Transverse colon (tissue), 4 donors: Measurements from ENCODE around the gene GVQW3. TPM values are rescaled to one million over a fixed set of nuclear protein-coding genes. Genes with fewer than 3 reads are reported as not detected.

Source experiments
- DNase-seq: peaks from one replicate; pipeline ENCODE4 v3.0.0-alpha.2; 2019
- H3K27ac ChIP-seq, 4 donors: fragments of 200-600 bp; sonication (generic); 2 replicates each; pipeline ENCODE4 v1.5.1; 2016 to 2018; ENCODE audit warnings: inconsistent platforms in 4 of 4
- H3K27me3 ChIP-seq: fragments of 200-600 bp; sonication (generic); 2 replicates; pipeline ENCODE4 v1.5.1; 2017; ENCODE audit warnings: inconsistent platforms
- H3K36me3 ChIP-seq, 4 donors: fragments of 200-600 bp; sonication (generic); 2 replicates each; pipeline ENCODE4 v1.5.1; 2017 to 2019; ENCODE audit warnings: inconsistent platforms in 4 of 4
- H3K4me1 ChIP-seq, 4 donors: fragments of 200-600 bp; sonication (generic); 2 replicates each; pipeline ENCODE4 v1.5.1; 2017 to 2020; ENCODE audit warnings: inconsistent platforms in 4 of 4
- H3K4me3 ChIP-seq, 4 donors: fragments of 200-600 bp; sonication (generic); 1 replicate in 1 of 4; 2 replicates in 3 of 4; pipeline versions ENCODE4 v1.5.1 to v1.6.1; 2017 to 2019; ENCODE audit warnings: inconsistent platforms in 4 of 4
- H3K9me3 ChIP-seq, 2 donors: fragments of 200-600 bp; sonication (generic); 2 replicates each; pipeline ENCODE4 v1.5.1; 2017 to 2019; ENCODE audit warnings: inconsistent platforms in 2 of 2
- EP300 ChIP-seq: sonication (generic); formaldehyde crosslinking; IDR thresholded peaks from one replicate; pipeline ENCODE4 v1.6.1; 2017; ENCODE audit warnings: antibody characterized with exemption, low read depth
- POLR2A ChIP-seq: fragments of 450-650 bp; IDR thresholded peaks from one replicate; pipeline ENCODE4 v1.6.1; 2016; ENCODE audit warnings: antibody characterized with exemption, mild to moderate bottlenecking, moderate library complexity
- POLR2AphosphoS5 ChIP-seq, 3 donors: sonication (generic); formaldehyde crosslinking; IDR thresholded peaks; one replicate each; pipeline ENCODE4 v1.6.1; 2016; ENCODE audit warnings: antibody characterized with exemption in 3 of 3
- WGBS, 2 donors: methylation state at CpG; one replicate each; pipeline ENCODE4 v1.1.5; 2018; ENCODE audit warnings: low coverage in 1 of 2; 5-methylcytosine and 5-hydroxymethylcytosine counted together
- in situ Hi-C, 4 donors: fragments of 200-750 bp; cut with MboI; loops; one replicate each; pipeline versions ENCODE4 v1.15.0 to v1.15.1; 2017; ENCODE audit warnings: low sequenced_read_pairs in 3 of 4, low pct_ligation_motif_present in 1 of 4, low pct_unique_long_range_greater_than_20kb in 1 of 4
- intact Hi-C: fragments of 100-400 bp; cut with DNase I; formaldehyde crosslinking; loops from one replicate; pipeline ENCODE4 v1.15.1; 2023; ENCODE audit warnings: low total_unique reads
- total RNA-seq, 4 donors: library from RNA; depleted of rRNA; stranded (reverse); fragments of >200 nt; gene quantifications; one replicate each; pipeline ENCODE4 v1.1.0, GENCODE V29; 2016
- TF ChIP-seq, protein P1 (sequence below), 5 experiments: fragments of 200-600 bp in 3 of 5; fragments of 450-650 bp in 2 of 5; sonication (generic) in 3 of 5; IDR thresholded peaks; 1 replicate in 2 of 5; 2 replicates in 3 of 5; pipeline ENCODE4 v1.5.1; 2016 to 2017; ENCODE audit warnings: antibody characterized with exemption in 5 of 5, inconsistent platforms in 3 of 5, mild to moderate bottlenecking in 2 of 5, moderate library complexity in 1 of 5

Gene GVQW3
- total RNA-seq, 4 donors from 2014 or later, result 1.6 to 5.6 (median 4.3) TPM

DNA sequence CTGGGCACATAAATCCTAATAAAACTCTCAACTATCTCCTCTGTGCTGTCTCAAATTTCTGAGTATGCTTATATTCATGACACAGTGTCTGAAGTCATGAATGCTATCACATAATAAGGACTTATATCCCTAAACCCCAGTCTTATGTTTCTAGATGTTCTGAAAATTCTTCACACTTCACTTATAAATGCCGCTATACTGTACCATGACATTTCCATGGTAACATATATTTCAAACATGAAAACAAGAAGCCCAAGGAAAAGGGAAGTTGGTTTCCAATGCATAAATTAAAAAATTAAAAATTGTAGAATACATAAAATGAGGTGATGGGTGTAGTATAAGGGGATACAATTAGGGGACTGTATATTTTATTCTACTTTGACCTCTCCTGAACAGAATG, 11.7 kb downstream of the GVQW3 start:
- TF ChIP-seq EP300 (no peak), POLR2AphosphoS5 (IDR thresholded peaks at IDR 0.05) (no peak)
- TF ChIP-seq, protein P1, sequence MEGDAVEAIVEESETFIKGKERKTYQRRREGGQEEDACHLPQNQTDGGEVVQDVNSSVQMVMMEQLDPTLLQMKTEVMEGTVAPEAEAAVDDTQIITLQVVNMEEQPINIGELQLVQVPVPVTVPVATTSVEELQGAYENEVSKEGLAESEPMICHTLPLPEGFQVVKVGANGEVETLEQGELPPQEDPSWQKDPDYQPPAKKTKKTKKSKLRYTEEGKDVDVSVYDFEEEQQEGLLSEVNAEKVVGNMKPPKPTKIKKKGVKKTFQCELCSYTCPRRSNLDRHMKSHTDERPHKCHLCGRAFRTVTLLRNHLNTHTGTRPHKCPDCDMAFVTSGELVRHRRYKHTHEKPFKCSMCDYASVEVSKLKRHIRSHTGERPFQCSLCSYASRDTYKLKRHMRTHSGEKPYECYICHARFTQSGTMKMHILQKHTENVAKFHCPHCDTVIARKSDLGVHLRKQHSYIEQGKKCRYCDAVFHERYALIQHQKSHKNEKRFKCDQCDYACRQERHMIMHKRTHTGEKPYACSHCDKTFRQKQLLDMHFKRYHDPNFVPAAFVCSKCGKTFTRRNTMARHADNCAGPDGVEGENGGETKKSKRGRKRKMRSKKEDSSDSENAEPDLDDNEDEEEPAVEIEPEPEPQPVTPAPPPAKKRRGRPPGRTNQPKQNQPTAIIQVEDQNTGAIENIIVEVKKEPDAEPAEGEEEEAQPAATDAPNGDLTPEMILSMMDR (IDR thresholded peaks at IDR 0.05), result no peak
- H3K4me1 ChIP-seq, result peaks cover 0 to 5% (median 0%) of the 10 kb centered on the region in 4 donors
- H3K36me3 ChIP-seq, result no peaks in the 10 kb centered on the region
- H3K27me3 ChIP-seq, result no peaks in the 10 kb centered on the region
- intact Hi-C loops (no loop called here), in situ Hi-C loops (no loop called here)
- no peaks in the 10 kb centered on the region for H3K9me3 ChIP-seq
- DNase-seq, result no peak
- no peak overlapping the region for H3K27ac ChIP-seq
- 63 to 93% methylated on average over 1 of the region's 1 CpG for WGBS, 2 donors
- H3K4me3 ChIP-seq, result no peak overlapping the region

DNA sequence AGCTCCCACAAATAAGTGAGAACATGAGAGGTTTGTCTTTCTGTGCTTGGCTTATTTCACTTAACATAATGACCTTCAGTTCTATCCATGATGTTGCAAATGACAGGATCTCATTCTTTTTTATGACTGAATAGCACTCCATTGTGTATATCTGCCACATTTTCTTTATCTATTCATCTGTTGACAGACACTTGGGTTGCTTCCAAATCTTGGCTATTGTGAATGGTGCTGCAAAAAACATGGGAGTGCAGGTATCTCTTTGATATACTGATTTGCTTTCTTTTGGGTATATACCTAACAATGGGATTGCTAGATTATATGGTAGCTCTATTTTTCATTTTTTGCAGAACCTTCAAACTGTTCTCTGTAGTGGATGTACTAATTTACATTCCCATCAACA, 13.3 kb downstream of the GVQW3 start:
- intact Hi-C loops, result no loop called here
- Histone ChIP-seq H3K4me1 (peaks cover 0 to 5% (median 0%) of the 10 kb centered on the region in 4 donors), H3K27ac (no peak overlapping the region), H3K36me3 (no peaks in the 10 kb centered on the region), H3K27me3 (no peaks in the 10 kb centered on the region), H3K9me3 (no peaks in the 10 kb centered on the region), H3K4me3 (no peak overlapping the region)
- in situ Hi-C loops, result no loop called here
- DNase-seq, result no peak
- TF ChIP-seq EP300 (no peak), POLR2AphosphoS5 (IDR thresholded peaks at IDR 0.05) (no peak), POLR2A (no peak)
- TF ChIP-seq, protein P1 (IDR thresholded peaks at IDR 0.05), result no peak

DNA sequence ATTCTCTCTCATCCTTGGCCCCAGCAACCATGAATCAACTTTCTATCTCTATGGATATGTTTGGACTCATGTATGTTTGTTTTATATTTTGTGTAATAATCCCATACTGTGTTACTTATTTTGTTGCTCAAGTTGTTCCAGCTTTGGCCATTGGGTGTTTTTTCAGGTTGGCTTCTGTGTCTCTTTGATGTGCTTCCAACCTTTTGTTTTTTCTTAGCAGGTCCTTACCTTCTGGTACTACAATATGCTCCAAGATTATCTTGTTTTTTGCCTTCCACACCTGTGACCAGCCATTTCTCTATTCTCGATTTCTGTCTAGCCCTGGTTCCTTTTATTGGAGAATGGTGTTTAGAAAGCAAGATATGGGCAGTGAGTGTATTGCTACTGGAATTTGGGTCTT, 14.2 kb downstream of the GVQW3 start:
- H3K9me3 ChIP-seq, result no peaks in the 10 kb centered on the region
- in situ Hi-C loops (no loop called here), intact Hi-C loops (no loop called here)
- H3K4me1 ChIP-seq, result peaks cover 0 to 5% (median 0%) of the 10 kb centered on the region in 4 donors
- no peaks in the 10 kb centered on the region for H3K27me3 ChIP-seq
- 78 to 100% methylated on average over 1 of the region's 1 CpG for WGBS, 2 donors
- H3K27ac ChIP-seq, result no peak overlapping the region
- TF ChIP-seq POLR2AphosphoS5 (IDR thresholded peaks at IDR 0.05) (no peak), EP300 (no peak), POLR2A (no peak)
- TF ChIP-seq, protein P1 (IDR thresholded peaks at IDR 0.05), result no peak
- no peaks in the 10 kb centered on the region for H3K36me3 ChIP-seq
- H3K4me3 ChIP-seq, result no peak overlapping the region
- no peak for DNase-seq

DNA sequence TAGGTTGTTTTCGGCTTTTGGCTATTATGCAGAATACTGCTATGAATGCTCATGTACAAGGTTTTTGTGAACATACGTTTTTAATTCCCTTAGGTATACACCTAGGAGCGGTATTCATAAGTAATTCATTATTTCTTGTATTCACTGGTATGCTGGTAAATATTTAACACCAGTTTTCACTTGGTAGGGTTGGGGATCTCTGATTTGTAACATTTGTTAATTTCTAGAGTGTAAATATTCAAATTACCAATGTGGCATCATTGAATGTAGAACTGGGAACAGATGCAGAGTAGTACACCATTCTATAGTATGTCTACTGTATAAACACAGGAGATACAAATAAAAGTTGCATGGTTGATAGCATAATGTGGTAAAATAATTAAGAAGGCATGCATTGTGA, 16.3 kb downstream of the GVQW3 start:
- no peaks in the 10 kb centered on the region for H3K4me1 ChIP-seq
- H3K27ac ChIP-seq, result no peak overlapping the region
- no peak overlapping the region for H3K4me3 ChIP-seq
- H3K9me3 ChIP-seq, result no peaks in the 10 kb centered on the region
- no peak for DNase-seq
- 87 to 91% methylated on average over 3 of the region's 3 CpGs for WGBS, 2 donors
- TF ChIP-seq POLR2AphosphoS5 (IDR thresholded peaks at IDR 0.05) (no peak), POLR2A (no peak), EP300 (no peak)
- TF ChIP-seq, protein P1 (IDR thresholded peaks at IDR 0.05), result no peak
- intact Hi-C loops, result no loop called here
- H3K27me3 ChIP-seq, result no peaks in the 10 kb centered on the region
- no peaks in the 10 kb centered on the region for H3K36me3 ChIP-seq
- in situ Hi-C loops, result no loop called here
